ENCODE results near the gene KDM4C. TPM values are rescaled to one million over a fixed set of nuclear protein-coding genes. Genes with fewer than 3 reads are reported as not detected.
"Not testable (repeated sequence)": the region's sequence is repeated elsewhere in the genome, so short reads cannot be mapped to it uniquely, and the experiment has no call there.

Gene KDM4C
- total RNA-seq, 2 experiments from 2014 or later = 53.0 to 53.7 TPM

GRCh38 chr9:6944093-6944551 is 186.3 kb downstream of the KDM4C start:
- Mint-ChIP-seq H3K27me3 (no peaks in the 10 kb centered on the region), H3K27ac (no peak overlapping the region), H3K4me1 (peaks cover 13% of the 10 kb centered on the region), H3K36me3 (ENCODE audit: low read depth) (peaks cover 19% of the 10 kb centered on the region), H3K4me3 (no peak overlapping the region), H3K9me3 (no peaks in the 10 kb centered on the region)
- CTCF ChIA-PET = no interaction called here
- POLR2A ChIA-PET = no interaction called here
- DNase-seq = no peak

GRCh38 chr9:6944896-6945295 is 187.1 kb downstream of the KDM4C start:
- no peak overlapping the region for H3K27ac Mint-ChIP-seq
- CTCF ChIA-PET = no interaction called here
- peaks cover 13% of the 10 kb centered on the region for H3K4me1 Mint-ChIP-seq
- DNase-seq = no peak
- no peaks in the 10 kb centered on the region for H3K9me3 Mint-ChIP-seq
- no peak overlapping the region for H3K4me3 Mint-ChIP-seq
- peaks cover 22% of the 10 kb centered on the region for H3K36me3 Mint-ChIP-seq (ENCODE audit: low read depth)
- POLR2A ChIA-PET = no interaction called here
- H3K27me3 Mint-ChIP-seq = no peaks in the 10 kb centered on the region

- Mint-ChIP-seq H3K27ac (no peak overlapping the region), H3K4me1 (peaks cover 13% of the 10 kb centered on the region), H3K9me3 (no peaks in the 10 kb centered on the region), H3K4me3 (no peak overlapping the region), H3K36me3 (ENCODE audit: low read depth) (peaks cover 24% of the 10 kb centered on the region), H3K27me3 (no peaks in the 10 kb centered on the region)
- no peak for DNase-seq
- CTCF ChIA-PET = no interaction called here
- POLR2A ChIA-PET = no interaction called here
Observed at GRCh38 chr9:6945816-6946215, 188.0 kb downstream of the KDM4C start.

- ChIA-PET POLR2A (no interaction called here), CTCF (no interaction called here)
- peaks cover 24% of the 10 kb centered on the region for H3K36me3 Mint-ChIP-seq (ENCODE audit: low read depth)
- H3K9me3 Mint-ChIP-seq = no peaks in the 10 kb centered on the region
- DNase-seq = no peak
- H3K27ac Mint-ChIP-seq = no peak overlapping the region
- H3K4me3 Mint-ChIP-seq = no peak overlapping the region
- H3K4me1 Mint-ChIP-seq = peaks cover 13% of the 10 kb centered on the region
- no peaks in the 10 kb centered on the region for H3K27me3 Mint-ChIP-seq
Observed at GRCh38 chr9:6946583-6947166, 188.9 kb downstream of the KDM4C start.

- H3K27me3 Mint-ChIP-seq, CTCF ChIA-PET, POLR2A ChIA-PET, H3K4me1 Mint-ChIP-seq, H3K27ac Mint-ChIP-seq, H3K9me3 Mint-ChIP-seq, H3K4me3 Mint-ChIP-seq, DNase-seq: not testable (repeated sequence)
- H3K36me3 Mint-ChIP-seq (ENCODE audit: low read depth) = peaks cover 21% of the 10 kb centered on the region
Observed at GRCh38 chr9:6948921-6949320, 191.1 kb downstream of the KDM4C start.

- H3K27me3 Mint-ChIP-seq = no peaks in the 10 kb centered on the region
- H3K4me3 Mint-ChIP-seq = no peak overlapping the region
- H3K27ac Mint-ChIP-seq = no peak overlapping the region
- CTCF ChIA-PET = interaction anchor here (0.5 to 0.6 kb wide), 2 partner anchors 99 to 119 kb away, joined by 3 read pairs; no protein-coding TSS in a partner anchor
- POLR2A ChIA-PET = no interaction called here
- H3K36me3 Mint-ChIP-seq (ENCODE audit: low read depth) = peaks cover 13% of the 10 kb centered on the region
- no peaks in the 10 kb centered on the region for H3K9me3 Mint-ChIP-seq
- no peak for DNase-seq
- H3K4me1 Mint-ChIP-seq = peaks cover 18% of the 10 kb centered on the region
Observed at GRCh38 chr9:6955251-6955921, 197.6 kb downstream of the KDM4C start.

GRCh38 chr9:6956879-6957278 is 199.1 kb downstream of the KDM4C start:
- ChIA-PET POLR2A (no interaction called here), CTCF (interaction anchor here (0.6 kb wide), 1 partner anchor 257 kb away, joined by 3 read pairs; no protein-coding TSS in a partner anchor)
- Mint-ChIP-seq H3K27ac (no peak overlapping the region), H3K27me3 (no peaks in the 10 kb centered on the region), H3K36me3 (ENCODE audit: low read depth) (peaks cover 17% of the 10 kb centered on the region), H3K4me1 (peaks cover 18% of the 10 kb centered on the region), H3K4me3 (no peak overlapping the region), H3K9me3 (no peaks in the 10 kb centered on the region)
- DNase-seq = no peak

GRCh38 chr9:6959270-6960000 is 201.7 kb downstream of the KDM4C start:
- H3K27me3 Mint-ChIP-seq = no peaks in the 10 kb centered on the region
- CTCF ChIA-PET = interaction anchor here (0.6 kb wide), 1 partner anchor 37 kb away, joined by 3 read pairs; no protein-coding TSS in a partner anchor
- no peak overlapping the region for H3K4me3 Mint-ChIP-seq

GRCh38 chr9:6960777-6961176 is 203.0 kb downstream of the KDM4C start:
- Mint-ChIP-seq H3K4me1 (no peaks in the 10 kb centered on the region), H3K9me3 (no peaks in the 10 kb centered on the region), H3K27ac (no peak overlapping the region), H3K36me3 (ENCODE audit: low read depth) (peaks cover 13% of the 10 kb centered on the region), H3K4me3 (no peak overlapping the region), H3K27me3 (no peaks in the 10 kb centered on the region)
- DNase-seq = no peak
- POLR2A ChIA-PET = no interaction called here
- CTCF ChIA-PET = no interaction called here

More at GRCh38 chr9:6959270-6960000, 201.7 kb downstream of the KDM4C start:
- no peak overlapping the region for H3K27ac Mint-ChIP-seq
- DNase-seq = no peak
- peaks cover 11% of the 10 kb centered on the region for H3K4me1 Mint-ChIP-seq
- POLR2A ChIA-PET = no interaction called here
- H3K9me3 Mint-ChIP-seq = no peaks in the 10 kb centered on the region
- peaks cover 13% of the 10 kb centered on the region for H3K36me3 Mint-ChIP-seq (ENCODE audit: low read depth)

GRCh38 chr9:6961845-6962522 is 204.2 kb downstream of the KDM4C start:
- no peaks in the 10 kb centered on the region for H3K27me3 Mint-ChIP-seq
- ChIA-PET CTCF (interaction anchor here (0.5 kb wide), 1 partner anchor 192 kb away, joined by 3 read pairs; no protein-coding TSS in a partner anchor), POLR2A (no interaction called here)
- H3K36me3 Mint-ChIP-seq (ENCODE audit: low read depth) = peaks cover 13% of the 10 kb centered on the region
- no peaks in the 10 kb centered on the region for H3K4me1 Mint-ChIP-seq
- no peak for DNase-seq
- H3K4me3 Mint-ChIP-seq = no peak overlapping the region
- no peaks in the 10 kb centered on the region for H3K9me3 Mint-ChIP-seq
- no peak overlapping the region for H3K27ac Mint-ChIP-seq

GRCh38 chr9:6965566-6965965 is 207.8 kb downstream of the KDM4C start:
- ChIA-PET POLR2A (no interaction called here), CTCF (no interaction called here)
- H3K4me1 Mint-ChIP-seq = no peaks in the 10 kb centered on the region

GRCh38 chr9:6968271-6968670 is 210.5 kb downstream of the KDM4C start:
- no peak for DNase-seq
- ChIA-PET POLR2A (no interaction called here), CTCF (no interaction called here)
- Mint-ChIP-seq H3K27me3 (no peaks in the 10 kb centered on the region), H3K36me3 (ENCODE audit: low read depth) (peaks cover 2% of the 10 kb centered on the region), H3K9me3 (no peaks in the 10 kb centered on the region), H3K4me1 (no peaks in the 10 kb centered on the region), H3K4me3 (no peak overlapping the region), H3K27ac (no peak overlapping the region)

More at GRCh38 chr9:6965566-6965965, 207.8 kb downstream of the KDM4C start:
- Mint-ChIP-seq H3K9me3 (no peaks in the 10 kb centered on the region), H3K27ac (no peak overlapping the region), H3K4me3 (no peak overlapping the region), H3K27me3 (no peaks in the 10 kb centered on the region), H3K36me3 (ENCODE audit: low read depth) (peaks cover 4% of the 10 kb centered on the region)
- DNase-seq = no peak

GRCh38 chr9:6969805-6970204 is 212.0 kb downstream of the KDM4C start:
- Mint-ChIP-seq H3K36me3 (ENCODE audit: low read depth) (no peaks in the 10 kb centered on the region), H3K27ac (no peak overlapping the region), H3K9me3 (no peaks in the 10 kb centered on the region), H3K27me3 (no peaks in the 10 kb centered on the region), H3K4me1 (peaks cover 2% of the 10 kb centered on the region), H3K4me3 (no peak overlapping the region)
- ChIA-PET CTCF (no interaction called here), POLR2A (no interaction called here)
- DNase-seq = no peak
